ENCODE data around the gene SYNGAP1. TPM values are rescaled to one million over a fixed set of nuclear protein-coding genes. Genes with fewer than 3 reads are reported as not detected.

SYNGAP1 gene
- total and polyA plus RNA-seq, 2 experiments from 2014 or later: 13.9 to 45.0 TPM

DNA sequence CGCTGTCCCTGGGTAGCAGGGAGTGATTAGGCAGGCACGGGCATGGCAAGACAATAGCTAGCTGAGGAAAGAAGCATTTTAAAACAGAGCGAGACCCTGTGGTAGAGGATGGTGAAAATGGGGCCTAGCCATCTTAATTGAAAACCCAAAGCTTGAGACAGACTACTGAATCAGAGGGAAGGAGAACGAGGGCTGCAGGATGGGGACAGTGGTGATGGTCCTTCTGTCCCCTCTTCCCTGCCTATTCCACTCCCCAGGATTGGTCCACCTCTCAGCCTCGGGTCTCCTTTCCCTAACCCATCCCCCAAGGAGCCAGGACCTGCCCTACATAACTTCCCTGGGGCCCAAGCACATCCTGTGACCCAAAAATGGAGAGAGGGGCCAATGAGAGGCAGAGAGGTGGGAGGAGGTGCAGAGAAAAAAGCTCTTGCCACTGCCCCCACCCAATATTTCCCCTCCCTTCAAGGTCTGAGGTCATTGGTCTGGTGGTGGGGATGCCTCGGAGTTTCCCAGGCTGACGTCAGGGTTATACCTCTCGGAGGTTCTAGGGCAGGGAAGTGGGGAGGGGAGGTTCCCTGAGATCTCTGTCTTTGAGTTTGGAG is 1.1 kb upstream of the SYNGAP1 start:
- DNase-seq (ENCODE audit: low spot score) (peak; percentile 56), ATAC-seq (peak; percentile 0; the same call in 2 of the 3 replicates)
- no peaks in the 10 kb centered on the region for H3K9me3 Mint-ChIP-seq
- peak overlapping the region; percentile 99 for H3K4me3 Mint-ChIP-seq
- H3K36me3 ChIP-seq (ENCODE audit: insufficient read depth): peaks cover 9% of the 10 kb centered on the region; the same call in 1 of the 2 replicates
- no peak overlapping the region for H2AFZ ChIP-seq
- peaks cover 52% of the 10 kb centered on the region for H3K36me3 Mint-ChIP-seq (ENCODE audit: low read depth)
- peaks cover 20% of the 10 kb centered on the region for H4K20me1 ChIP-seq (replicated peaks; ENCODE audit: insufficient read depth)
- no peak for TF ChIP-seq EZH2 (IDR thresholded peaks at IDR 0.05; ENCODE audit: low read depth, unreplicated experiment)
- no peak for TF ChIP-seq ETS1 (IDR thresholded peaks at IDR 0.05)
- TF ChIP-seq CTCF (conservative IDR thresholded peaks at IDR 0.05; ENCODE audit: low read depth in 2 of 2): no peak
- TF ChIP-seq JUNB (IDR thresholded peaks at IDR 0.05; ENCODE audit: unreplicated experiment): no peak
- TF ChIP-seq EZH2phosphoT487 (IDR thresholded peaks at IDR 0.05; ENCODE audit: unreplicated experiment): no peak
- TF ChIP-seq ZNF114 (CRISPR knock-in tag; IDR thresholded peaks at IDR 0.05): no peak
- TF ChIP-seq REST (IDR thresholded peaks at IDR 0.05; ENCODE audit: unreplicated experiment): no peak
- peak; percentile 52; the same call in 1 of the 2 replicates for TF ChIP-seq CREB1 (CRISPR knock-in tag; IDR thresholded peaks at IDR 0.05; ENCODE audit: low read depth)
- TF ChIP-seq, protein P1, sequence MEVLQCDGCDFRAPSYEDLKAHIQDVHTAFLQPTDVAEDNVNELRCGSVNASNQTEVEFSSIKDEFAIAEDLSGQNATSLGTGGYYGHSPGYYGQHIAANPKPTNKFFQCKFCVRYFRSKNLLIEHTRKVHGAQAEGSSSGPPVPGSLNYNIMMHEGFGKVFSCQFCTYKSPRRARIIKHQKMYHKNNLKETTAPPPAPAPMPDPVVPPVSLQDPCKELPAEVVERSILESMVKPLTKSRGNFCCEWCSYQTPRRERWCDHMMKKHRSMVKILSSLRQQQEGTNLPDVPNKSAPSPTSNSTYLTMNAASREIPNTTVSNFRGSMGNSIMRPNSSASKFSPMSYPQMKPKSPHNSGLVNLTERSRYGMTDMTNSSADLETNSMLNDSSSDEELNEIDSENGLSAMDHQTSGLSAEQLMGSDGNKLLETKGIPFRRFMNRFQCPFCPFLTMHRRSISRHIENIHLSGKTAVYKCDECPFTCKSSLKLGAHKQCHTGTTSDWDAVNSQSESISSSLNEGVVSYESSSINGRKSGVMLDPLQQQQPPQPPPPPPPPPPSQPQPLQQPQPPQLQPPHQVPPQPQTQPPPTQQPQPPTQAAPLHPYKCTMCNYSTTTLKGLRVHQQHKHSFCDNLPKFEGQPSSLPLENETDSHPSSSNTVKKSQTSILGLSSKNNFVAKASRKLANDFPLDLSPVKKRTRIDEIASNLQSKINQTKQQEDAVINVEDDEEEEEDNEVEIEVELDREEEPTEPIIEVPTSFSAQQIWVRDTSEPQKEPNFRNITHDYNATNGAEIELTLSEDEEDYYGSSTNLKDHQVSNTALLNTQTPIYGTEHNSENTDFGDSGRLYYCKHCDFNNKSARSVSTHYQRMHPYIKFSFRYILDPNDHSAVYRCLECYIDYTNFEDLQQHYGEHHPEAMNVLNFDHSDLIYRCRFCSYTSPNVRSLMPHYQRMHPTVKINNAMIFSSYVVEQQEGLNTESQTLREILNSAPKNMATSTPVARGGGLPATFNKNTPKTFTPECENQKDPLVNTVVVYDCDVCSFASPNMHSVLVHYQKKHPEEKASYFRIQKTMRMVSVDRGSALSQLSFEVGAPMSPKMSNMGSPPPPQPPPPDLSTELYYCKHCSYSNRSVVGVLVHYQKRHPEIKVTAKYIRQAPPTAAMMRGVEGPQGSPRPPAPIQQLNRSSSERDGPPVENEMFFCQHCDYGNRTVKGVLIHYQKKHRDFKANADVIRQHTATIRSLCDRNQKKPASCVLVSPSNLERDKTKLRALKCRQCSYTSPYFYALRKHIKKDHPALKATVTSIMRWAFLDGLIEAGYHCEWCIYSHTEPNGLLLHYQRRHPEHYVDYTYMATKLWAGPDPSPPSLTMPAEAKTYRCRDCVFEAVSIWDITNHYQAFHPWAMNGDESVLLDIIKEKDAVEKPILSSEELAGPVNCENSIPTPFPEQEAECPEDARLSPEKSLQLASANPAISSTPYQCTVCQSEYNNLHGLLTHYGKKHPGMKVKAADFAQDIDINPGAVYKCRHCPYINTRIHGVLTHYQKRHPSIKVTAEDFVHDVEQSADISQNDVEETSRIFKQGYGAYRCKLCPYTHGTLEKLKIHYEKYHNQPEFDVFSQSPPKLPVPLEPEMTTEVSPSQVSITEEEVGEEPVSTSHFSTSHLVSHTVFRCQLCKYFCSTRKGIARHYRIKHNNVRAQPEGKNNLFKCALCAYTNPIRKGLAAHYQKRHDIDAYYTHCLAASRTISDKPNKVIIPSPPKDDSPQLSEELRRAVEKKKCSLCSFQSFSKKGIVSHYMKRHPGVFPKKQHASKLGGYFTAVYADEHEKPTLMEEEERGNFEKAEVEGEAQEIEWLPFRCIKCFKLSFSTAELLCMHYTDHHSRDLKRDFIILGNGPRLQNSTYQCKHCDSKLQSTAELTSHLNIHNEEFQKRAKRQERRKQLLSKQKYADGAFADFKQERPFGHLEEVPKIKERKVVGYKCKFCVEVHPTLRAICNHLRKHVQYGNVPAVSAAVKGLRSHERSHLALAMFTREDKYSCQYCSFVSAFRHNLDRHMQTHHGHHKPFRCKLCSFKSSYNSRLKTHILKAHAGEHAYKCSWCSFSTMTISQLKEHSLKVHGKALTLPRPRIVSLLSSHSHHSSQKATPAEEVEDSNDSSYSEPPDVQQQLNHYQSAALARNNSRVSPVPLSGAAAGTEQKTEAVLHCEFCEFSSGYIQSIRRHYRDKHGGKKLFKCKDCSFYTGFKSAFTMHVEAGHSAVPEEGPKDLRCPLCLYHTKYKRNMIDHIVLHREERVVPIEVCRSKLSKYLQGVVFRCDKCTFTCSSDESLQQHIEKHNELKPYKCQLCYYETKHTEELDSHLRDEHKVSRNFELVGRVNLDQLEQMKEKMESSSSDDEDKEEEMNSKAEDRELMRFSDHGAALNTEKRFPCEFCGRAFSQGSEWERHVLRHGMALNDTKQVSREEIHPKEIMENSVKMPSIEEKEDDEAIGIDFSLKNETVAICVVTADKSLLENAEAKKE (CRISPR knock-in tag; IDR thresholded peaks at IDR 0.05): 0 out of 2 replicates have a peak, but pooled peaks have one; percentile 14
- TF ChIP-seq NANOG (IDR thresholded peaks at IDR 0.05; ENCODE audit: borderline replicate concordance): no peak
- peak overlapping the region; percentile 98 for H3K27ac ChIP-seq (ENCODE audit: low read depth)
- peak overlapping the region; percentile 78 for H3K4me2 ChIP-seq
- peaks cover 18% of the 10 kb centered on the region for H3F3A ChIP-seq (replicated peaks; ENCODE audit: low read depth)
- no peaks in the 10 kb centered on the region for H3K27me3 ChIP-seq (ENCODE audit: insufficient read depth)
- peaks cover 29% of the 10 kb centered on the region for H3K27me3 Mint-ChIP-seq (ENCODE audit: insufficient read depth, low read depth, poor library complexity)
- H3K4me3 ChIP-seq: peak overlapping the region; percentile 98
- H3K9me2 ChIP-seq (ENCODE audit: insufficient read depth): no peaks in the 10 kb centered on the region
- peak overlapping the region; percentile 98 for H3K27ac Mint-ChIP-seq
- peaks cover 40% of the 10 kb centered on the region for H3K4me1 ChIP-seq (ENCODE audit: insufficient read depth)
- peaks cover 57% of the 10 kb centered on the region for H3K79me2 ChIP-seq (replicated peaks; ENCODE audit: insufficient read depth)
- H3K4me1 Mint-ChIP-seq: peaks cover 76% of the 10 kb centered on the region

Data from GM23338 (cell line).